Adrenal gland (tissue), 12 donors: ENCODE results near the gene TCEAL5. TPM values are rescaled to one million over a fixed set of nuclear protein-coding genes. Genes with fewer than 3 reads are reported as not detected.
A peak's percentile ranks its signal among the peaks of the same experiment; 100 is the strongest.
"Not testable (repeated sequence)": the region's sequence is repeated elsewhere in the genome, so short reads cannot be mapped to it uniquely, and the experiment has no call there.

Source experiments
- DNase-seq, 7 donors: peaks; one replicate each; pipeline ENCODE4 v3.0.0-alpha.2; 2019 to 2020
- H3K27ac ChIP-seq, 5 donors: fragments of 200-600 bp; sonication (generic) in 4 of 5; 1 replicate in 3 of 5; 2 replicates in 2 of 5; pipeline versions ENCODE4 v1.5.1 to v1.8.0; 2016 to 2020; ENCODE audit warnings: mild to moderate bottlenecking in 1 of 5
- H3K27me3 ChIP-seq: fragments of 200-600 bp; 2 replicates; pipeline ENCODE4 v1.8.0; 2021
- H3K36me3 ChIP-seq, 2 donors: fragments of 200-600 bp; replicated peaks in 1 of 2; 1 replicate in 1 of 2; 2 replicates in 1 of 2; pipeline versions ENCODE4 v1.5.1 to v1.8.0; 2018 to 2022
- H3K4me1 ChIP-seq, 2 donors: fragments of 200-600 bp; replicated peaks in 1 of 2; 1 replicate in 1 of 2; 2 replicates in 1 of 2; pipeline versions ENCODE4 v1.5.1 to v1.8.0; 2018 to 2021
- H3K4me3 ChIP-seq, 4 donors: fragments of 200-600 bp; sonication (generic) in 3 of 4; one replicate each; pipeline ENCODE4 v1.5.1; 2016 to 2018
- H3K9me3 ChIP-seq, 3 donors: fragments of 200-600 bp; sonication (generic) in 1 of 3; replicated peaks in 1 of 3; 1 replicate in 2 of 3; 2 replicates in 1 of 3; pipeline versions ENCODE4 v1.5.1 to v1.8.0; 2016 to 2021
- POLR2A ChIP-seq, 2 donors: fragments of 450-650 bp; IDR thresholded peaks; one replicate each; pipeline ENCODE4 v1.6.1; 2017; ENCODE audit warnings: antibody characterized with exemption in 2 of 2, mild to moderate bottlenecking in 2 of 2, moderate library complexity in 1 of 2
- WGBS, 4 donors: extraction: QIAGEN DNeasy Blood & Tissue Kit in 2 of 4; methylation state at CpG; one replicate each; pipeline versions ENCODE4 v1.1.5 to v1.1.7; 2013 to 2017; 5-methylcytosine and 5-hydroxymethylcytosine counted together
- intact Hi-C, 2 donors: fragments of 100-400 bp; cut with DNase I; formaldehyde crosslinking; loops; one replicate each; pipeline versions ENCODE4 v1.14.1 to v1.15.0; 2022 to 2023
- polyA plus RNA-seq, 3 donors: library from polyadenylated mRNA; stranded (reverse); fragments of 200-250 nt in 2 of 3; fragments of 350-450 nt in 1 of 3; fragmentation: Illumina TruSeq in 1 of 3; extraction: RNeasy Lipid Tissue Mini Kit (QIAGEN cat#74804) in 1 of 3; gene quantifications; one replicate each; pipeline ENCODE4 v1.2.3, GENCODE V29; 2013 to 2014
- total RNA-seq, 9 donors: library from RNA; depleted of rRNA in 4 of 9; stranded (reverse); fragments of >200 nt in 4 of 9; fragments of 120-200 nt in 1 of 9; fragmentation: NEBNext Ultra II Directional in 1 of 9; extraction: Animal tissue kit (Norgen Biotek cat#: 25700) in 1 of 9; gene quantifications; one replicate each; pipeline versions ENCODE4 v1.1.0 to v1.2.4, GENCODE V29; 2013 to 2023
- TF ChIP-seq, protein P1 (sequence below), 6 experiments: fragments of 450-650 bp in 4 of 6; fragments of 200-600 bp in 2 of 6; sonication (generic) in 1 of 6; IDR thresholded peaks; 1 replicate in 5 of 6; 2 replicates in 1 of 6; pipeline versions ENCODE4 v1.5.1 to v1.8.0; 2016 to 2021; ENCODE audit warnings: antibody characterized with exemption in 6 of 6, mild to moderate bottlenecking in 2 of 6, moderate library complexity in 1 of 6
- donor health status: healthy with polysubstance abuse.
- donor health status: Bipolar disorder and iron deficiency.
- donor health status: DM: yes; HTN: yes; CAD: no.
- donor health status: DM: no; HTN: no; CAD: no.
- donor health status: DM: no; HTN: no; CAD: no.
- donor health status: DM: yes; HTN: yes; CAD: no.

Gene TCEAL5
- total and polyA plus RNA-seq, 12 donors = 0.40 to 14.5 (median 3.5) TPM; not detected in 4

DNA sequence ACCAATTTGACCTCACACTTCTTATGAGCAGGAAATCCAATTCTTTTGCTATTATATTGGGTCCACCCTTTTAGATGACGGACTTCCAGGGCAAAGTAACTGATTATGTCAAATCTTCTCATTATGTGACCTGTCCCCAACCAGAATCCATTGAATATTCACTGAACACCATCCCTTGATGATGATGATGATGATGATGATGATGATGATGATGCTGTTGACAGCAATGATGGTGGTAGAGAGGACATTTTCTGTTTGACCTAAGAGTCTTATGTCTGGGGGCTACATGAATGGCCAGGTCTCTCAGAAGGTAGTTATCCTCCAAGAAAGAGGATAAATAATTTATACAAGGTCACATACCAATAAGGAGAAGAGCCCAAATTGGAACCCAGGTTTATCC, 26.7 kb downstream of the TCEAL5 start:
- Histone ChIP-seq H3K9me3 (no peaks in the 10 kb centered on the region), H3K4me1 (no peaks in the 10 kb centered on the region), H3K36me3 (no peaks in the 10 kb centered on the region), H3K4me3 (no peak overlapping the region), H3K27ac (no peak overlapping the region), H3K27me3 (no peaks in the 10 kb centered on the region)
- intact Hi-C loops = no loop called here
- DNase-seq = no peak
- 48 to 91% (median 68%) methylated on average over 1 of the region's 1 CpG for WGBS, 4 donors
- TF ChIP-seq, protein P1, sequence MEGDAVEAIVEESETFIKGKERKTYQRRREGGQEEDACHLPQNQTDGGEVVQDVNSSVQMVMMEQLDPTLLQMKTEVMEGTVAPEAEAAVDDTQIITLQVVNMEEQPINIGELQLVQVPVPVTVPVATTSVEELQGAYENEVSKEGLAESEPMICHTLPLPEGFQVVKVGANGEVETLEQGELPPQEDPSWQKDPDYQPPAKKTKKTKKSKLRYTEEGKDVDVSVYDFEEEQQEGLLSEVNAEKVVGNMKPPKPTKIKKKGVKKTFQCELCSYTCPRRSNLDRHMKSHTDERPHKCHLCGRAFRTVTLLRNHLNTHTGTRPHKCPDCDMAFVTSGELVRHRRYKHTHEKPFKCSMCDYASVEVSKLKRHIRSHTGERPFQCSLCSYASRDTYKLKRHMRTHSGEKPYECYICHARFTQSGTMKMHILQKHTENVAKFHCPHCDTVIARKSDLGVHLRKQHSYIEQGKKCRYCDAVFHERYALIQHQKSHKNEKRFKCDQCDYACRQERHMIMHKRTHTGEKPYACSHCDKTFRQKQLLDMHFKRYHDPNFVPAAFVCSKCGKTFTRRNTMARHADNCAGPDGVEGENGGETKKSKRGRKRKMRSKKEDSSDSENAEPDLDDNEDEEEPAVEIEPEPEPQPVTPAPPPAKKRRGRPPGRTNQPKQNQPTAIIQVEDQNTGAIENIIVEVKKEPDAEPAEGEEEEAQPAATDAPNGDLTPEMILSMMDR (IDR thresholded peaks at IDR 0.05) = no peak
- TF ChIP-seq POLR2A (IDR thresholded peaks at IDR 0.05) = no peak

DNA sequence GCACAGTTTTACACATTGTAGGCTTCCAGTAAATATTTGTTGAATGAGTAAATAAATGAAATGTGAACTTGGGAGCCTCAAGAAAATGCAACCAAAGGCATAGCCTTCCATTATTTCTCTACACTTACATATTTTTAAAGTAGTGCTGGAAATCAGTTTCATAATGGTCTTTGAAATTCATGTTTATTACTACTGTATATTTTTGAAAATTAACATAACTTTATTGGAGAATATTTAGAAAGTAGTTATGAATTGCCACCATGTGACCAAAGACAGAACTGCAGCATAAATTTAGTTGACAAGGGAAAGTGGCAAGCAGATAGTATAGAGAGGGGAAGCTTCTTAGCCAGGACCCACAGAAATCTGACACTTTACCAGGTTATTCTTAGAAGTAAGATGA, 28.0 kb downstream of the TCEAL5 start:
- peak in 1 of 7 donors; percentile 8 for DNase-seq
- Histone ChIP-seq H3K27ac (no peak overlapping the region), H3K9me3 (no peaks in the 10 kb centered on the region), H3K36me3 (no peaks in the 10 kb centered on the region), H3K4me1 (no peaks in the 10 kb centered on the region), H3K4me3 (no peak overlapping the region), H3K27me3 (peaks cover 5% of the 10 kb centered on the region)
- intact Hi-C loops = no loop called here
- TF ChIP-seq POLR2A (IDR thresholded peaks at IDR 0.05) = no peak
- TF ChIP-seq, protein P1 (IDR thresholded peaks at IDR 0.05) = peak; percentile 14 to 51 (median 40)

DNA sequence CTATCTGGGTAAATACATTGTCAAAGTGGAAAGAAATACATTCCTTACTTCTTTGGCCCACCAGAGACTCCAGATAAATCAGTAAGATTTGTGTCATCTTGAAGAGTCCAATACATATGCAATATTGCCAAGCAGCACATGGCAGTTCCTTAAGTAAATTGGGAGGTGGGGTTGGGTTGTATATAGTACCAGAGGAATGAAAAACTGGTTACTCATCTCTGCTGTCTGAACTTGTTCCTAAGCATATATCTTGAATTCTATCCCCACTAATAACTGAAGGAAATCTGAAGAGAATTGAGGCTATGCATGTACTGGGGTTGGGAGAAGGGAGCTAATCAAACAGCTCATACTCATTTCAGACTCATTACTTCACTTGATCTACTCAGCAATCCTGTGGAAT, 36.4 kb downstream of the TCEAL5 start:
- H3K4me1 ChIP-seq = no peaks in the 10 kb centered on the region
- intact Hi-C loops = no loop called here
- no peak for TF ChIP-seq POLR2A (IDR thresholded peaks at IDR 0.05)
- TF ChIP-seq, protein P1 (IDR thresholded peaks at IDR 0.05) = no peak
- H3K27ac ChIP-seq = no peak overlapping the region
- H3K9me3 ChIP-seq = no peaks in the 10 kb centered on the region
- H3K36me3 ChIP-seq = no peaks in the 10 kb centered on the region
- no peak for DNase-seq
- H3K4me3 ChIP-seq = no peak overlapping the region
- peaks cover 13% of the 10 kb centered on the region for H3K27me3 ChIP-seq

DNA sequence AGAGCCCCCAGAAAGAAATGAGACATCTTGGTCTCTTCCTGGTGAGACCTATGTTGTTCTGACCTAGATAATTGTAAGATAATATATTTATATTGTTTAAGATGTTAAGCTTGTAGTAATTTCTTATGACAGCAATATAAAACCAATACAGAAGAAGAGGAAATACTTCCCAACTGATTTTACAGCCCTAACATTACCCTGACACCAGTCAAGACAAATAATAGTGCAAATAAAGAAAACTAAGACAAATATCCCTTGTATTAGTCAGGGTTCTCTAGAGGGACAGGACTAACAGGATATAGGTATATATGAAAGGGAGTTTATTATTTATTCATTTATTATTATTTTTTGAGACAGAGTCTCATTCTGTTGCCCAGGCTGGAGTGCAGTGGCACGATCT, 40.3 kb downstream of the TCEAL5 start:
- no peak for TF ChIP-seq POLR2A (IDR thresholded peaks at IDR 0.05)
- TF ChIP-seq, protein P1 (IDR thresholded peaks at IDR 0.05) = no peak
- H3K27ac ChIP-seq = no peak overlapping the region
- DNase-seq = no peak
- WGBS, 4 donors = 63 to 100% (median 82%) methylated on average over 1 of the region's 1 CpG
- H3K4me1 ChIP-seq = no peaks in the 10 kb centered on the region
- H3K4me3 ChIP-seq = no peak overlapping the region
- H3K36me3 ChIP-seq = no peaks in the 10 kb centered on the region
- intact Hi-C loops = no loop called here
- no peaks in the 10 kb centered on the region for H3K9me3 ChIP-seq
- H3K27me3 ChIP-seq = peaks cover 19% of the 10 kb centered on the region

DNA sequence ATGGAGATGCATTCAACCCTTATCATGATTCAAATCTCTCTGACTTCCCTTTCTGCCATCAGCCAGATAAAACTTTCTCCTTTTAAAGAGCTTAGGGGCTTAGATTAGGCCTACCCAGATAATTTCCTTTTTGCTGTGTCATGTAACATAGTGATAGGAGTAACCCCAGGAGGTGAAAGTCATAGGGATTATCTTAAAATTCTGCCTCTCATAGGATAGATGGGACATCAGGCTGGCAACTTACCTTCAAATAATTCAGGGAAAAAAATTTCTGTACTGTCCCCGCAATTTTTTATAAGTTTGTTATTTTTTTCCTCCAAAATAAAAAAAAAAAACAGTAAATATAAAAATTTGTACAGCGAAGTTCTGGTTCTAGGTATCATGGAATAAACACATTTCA, 40.9 kb downstream of the TCEAL5 start:
- H3K4me3 ChIP-seq, H3K36me3 ChIP-seq, intact Hi-C loops, H3K4me1 ChIP-seq, H3K9me3 ChIP-seq, DNase-seq, H3K27ac ChIP-seq: not testable (repeated sequence)
- peaks cover 20% of the 10 kb centered on the region for H3K27me3 ChIP-seq
- 41 to 90% (median 60%) methylated on average over 2 of the region's 2 CpGs for WGBS, 4 donors
